Inflammatory macrophage treated with lipopolysaccharide for 1 hour (primary cell): ENCODE measurements around the gene VCAN.

Experiments used
- DNase-seq, 2 donors: peaks; one replicate each; pipeline ENCODE4 v3.0.0-alpha.2; 2020 to 2022

Gene VCAN

GRCh38 chr5:83570916-83571315 lies 99.4 kb downstream of the VCAN start:
- DNase-seq, result no peak

DNA sequence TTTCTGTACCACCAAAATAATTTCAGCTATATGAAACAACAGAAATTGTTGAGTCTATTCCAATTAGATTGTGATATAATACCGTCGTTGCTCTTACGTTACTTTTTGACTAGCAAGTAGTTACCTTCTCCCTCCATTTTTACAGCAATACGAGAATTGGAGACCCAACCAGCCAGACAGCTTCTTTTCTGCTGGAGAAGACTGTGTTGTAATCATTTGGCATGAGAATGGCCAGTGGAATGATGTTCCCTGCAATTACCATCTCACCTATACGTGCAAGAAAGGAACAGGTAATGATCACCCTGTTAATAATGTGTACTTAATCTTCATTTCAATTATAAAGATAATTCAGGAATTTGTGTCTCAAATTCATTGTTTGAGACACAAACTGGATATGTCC lies 100.7 kb downstream of the VCAN start:
- DNase-seq, result no peak

DNA sequence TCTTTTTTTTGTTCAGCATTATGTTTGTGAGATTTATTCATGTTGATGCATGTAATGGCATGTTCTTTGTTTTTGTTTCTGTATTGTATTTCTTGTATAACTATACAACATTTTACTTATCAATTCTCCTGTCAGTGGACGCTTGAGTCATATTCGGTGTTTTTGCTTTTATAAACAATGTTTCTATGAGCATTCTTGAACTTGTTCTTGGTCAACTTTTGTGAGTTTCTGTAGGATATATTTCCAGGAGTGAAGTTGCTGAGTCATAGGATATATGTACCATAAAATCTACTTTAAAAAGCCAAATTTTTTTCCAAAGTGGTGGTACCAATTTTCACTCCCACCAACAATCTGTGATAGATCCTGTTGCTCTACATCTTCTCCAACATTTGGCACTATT lies 104.8 kb downstream of the VCAN start:
- DNase-seq, result no peak

GRCh38 chr5:83577036-83577636 lies 105.6 kb downstream of the VCAN start:
- peak; percentile 1 to 16 for DNase-seq

GRCh38 chr5:83583859-83584258 lies 112.3 kb downstream of the VCAN start:
- no peak for DNase-seq

DNA sequence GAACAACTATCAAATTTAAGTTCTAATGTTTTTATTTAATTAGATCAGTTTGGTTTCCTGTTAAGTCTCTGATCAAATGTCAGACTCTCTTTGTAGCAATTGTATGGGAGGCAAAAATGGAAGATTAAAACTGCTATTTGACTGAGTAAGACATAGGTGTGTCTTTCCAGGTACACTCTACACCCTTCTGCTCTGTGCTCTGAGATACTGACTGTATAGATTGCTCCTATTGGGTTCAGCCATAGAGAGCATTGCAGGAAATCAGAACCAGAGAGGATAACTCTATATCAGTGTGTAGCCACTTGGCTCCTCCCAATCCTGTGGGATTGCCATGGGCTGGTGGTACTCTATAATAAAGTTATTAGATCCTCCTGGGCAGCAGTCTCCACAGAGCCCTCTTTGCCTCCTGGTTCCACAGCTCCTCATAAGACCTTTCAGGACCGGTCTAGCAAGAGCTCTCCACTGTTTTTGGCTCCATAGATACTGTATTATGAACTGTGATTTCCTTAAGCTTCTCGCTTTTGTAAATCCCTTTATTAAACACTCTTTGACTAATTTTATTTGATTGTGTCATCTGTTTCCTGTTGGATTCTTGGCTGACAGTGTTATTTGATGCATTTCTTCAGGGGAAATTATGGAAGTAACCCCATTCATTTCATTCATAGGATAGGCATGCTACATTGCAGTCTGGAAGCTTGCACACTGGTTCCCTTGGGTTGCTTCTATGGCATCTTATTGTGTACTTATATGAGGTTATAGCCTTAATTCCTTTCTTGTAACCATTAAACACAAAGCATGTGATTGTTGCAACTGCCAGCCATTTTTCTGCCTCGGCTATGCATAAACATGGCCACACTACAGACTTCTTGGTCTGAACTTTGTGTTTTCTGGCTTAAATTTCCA lies 115.6 kb downstream of the VCAN start:
- no peak for DNase-seq

DNA sequence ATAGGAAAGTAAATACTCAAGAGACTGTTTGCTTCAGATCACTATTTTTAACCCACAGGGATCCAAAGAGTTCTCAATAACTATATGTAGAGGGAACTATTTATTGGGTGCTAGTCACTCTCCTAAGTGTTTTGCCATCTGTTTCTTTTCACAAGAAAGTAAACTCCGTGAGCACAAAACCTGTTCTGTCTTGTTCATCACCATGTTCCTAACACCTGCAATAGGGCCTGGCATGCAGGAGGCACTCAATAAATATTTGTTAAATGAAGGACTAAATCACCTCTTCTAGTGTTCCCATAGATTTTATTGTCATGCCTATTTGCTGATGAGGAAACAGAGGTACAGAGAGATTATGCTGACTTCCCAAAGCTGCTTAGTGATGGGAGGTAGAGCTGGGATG lies 118.2 kb downstream of the VCAN start:
- DNase-seq, result no peak

- no peak for DNase-seq
Observed at GRCh38 chr5:83590966-83591365, 119.4 kb downstream of the VCAN start.

- no peak for DNase-seq
Observed at GRCh38 chr5:83595217-83595616, 123.7 kb downstream of the VCAN start.

DNA sequence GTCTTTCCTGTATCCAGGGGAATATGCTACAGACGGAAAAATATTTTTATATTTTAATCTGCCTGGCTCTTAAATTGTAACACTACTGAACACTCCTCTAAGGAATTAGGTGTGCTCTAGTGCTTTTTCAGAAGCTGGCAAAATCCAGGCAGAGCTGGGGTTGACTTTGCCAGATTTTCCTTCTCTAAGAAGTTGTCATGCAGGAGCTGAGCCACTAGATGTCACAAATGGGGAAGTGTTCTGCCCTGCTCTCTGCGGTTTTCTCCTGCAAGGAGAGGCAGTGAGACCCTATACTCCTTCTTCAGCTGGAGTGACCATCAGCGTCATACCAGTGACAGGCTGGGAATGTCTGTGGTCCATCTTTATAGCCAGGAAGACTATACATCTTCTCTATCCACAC lies 136.6 kb downstream of the VCAN start:
- DNase-seq, result peak in 1 of 2 donors; percentile 33

- DNase-seq, result no peak
Observed at GRCh38 chr5:83614841-83615240, 143.3 kb downstream of the VCAN start.

GRCh38 chr5:83628360-83628759 lies 156.8 kb downstream of the VCAN start:
- no peak for DNase-seq
